Activated T-helper 9 cell treated with anti-CD3 and anti-CD28 coated beads, Interleukin-2, amount 50 U/mL, for 16 hours (primary cell): ENCODE results near the gene TIGAR.
A peak's percentile ranks its signal among the peaks of the same experiment; 100 is the strongest.

Source experiments
- DNase-seq: peaks from one replicate; pipeline ENCODE4 v3.0.0-alpha.2; 2020; ENCODE audit warnings: low read depth

Gene TIGAR

DNA sequence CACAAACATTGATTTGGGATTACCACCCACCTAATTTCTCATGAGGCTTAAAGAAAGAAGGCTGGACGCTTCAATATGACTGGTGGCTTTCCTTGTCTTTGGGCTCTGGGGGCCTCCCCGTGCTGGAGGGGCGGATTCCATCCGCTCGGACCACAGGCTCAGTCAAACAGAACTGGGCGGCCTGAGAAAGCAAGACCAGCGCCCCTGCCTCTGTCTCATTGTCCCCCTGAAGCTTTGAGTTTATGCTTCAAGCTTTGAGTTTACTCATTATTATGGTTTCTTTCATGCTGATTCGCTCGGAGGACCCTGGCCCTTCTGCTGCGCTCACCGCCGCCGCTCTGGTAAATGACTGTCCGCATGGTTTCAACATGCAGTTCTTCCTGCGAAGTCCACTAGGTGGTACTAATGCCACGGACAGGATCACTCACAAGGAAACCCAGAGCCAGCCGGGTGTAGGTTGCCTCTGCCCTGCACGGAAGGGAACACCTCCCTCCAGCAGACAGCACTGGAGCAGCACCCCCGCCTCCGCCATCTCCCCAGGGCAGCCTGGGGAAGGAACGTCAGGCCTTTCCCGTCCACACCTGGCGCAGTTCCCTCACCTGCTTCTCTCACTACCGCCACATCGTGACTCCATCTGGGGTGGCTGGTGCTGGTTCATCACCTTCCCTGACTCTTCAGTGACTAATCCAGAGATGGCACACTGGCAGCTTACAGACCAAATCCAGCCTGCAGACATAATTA lies 13.2 kb upstream of the TIGAR start:
- DNase-seq, result no peak

DNA sequence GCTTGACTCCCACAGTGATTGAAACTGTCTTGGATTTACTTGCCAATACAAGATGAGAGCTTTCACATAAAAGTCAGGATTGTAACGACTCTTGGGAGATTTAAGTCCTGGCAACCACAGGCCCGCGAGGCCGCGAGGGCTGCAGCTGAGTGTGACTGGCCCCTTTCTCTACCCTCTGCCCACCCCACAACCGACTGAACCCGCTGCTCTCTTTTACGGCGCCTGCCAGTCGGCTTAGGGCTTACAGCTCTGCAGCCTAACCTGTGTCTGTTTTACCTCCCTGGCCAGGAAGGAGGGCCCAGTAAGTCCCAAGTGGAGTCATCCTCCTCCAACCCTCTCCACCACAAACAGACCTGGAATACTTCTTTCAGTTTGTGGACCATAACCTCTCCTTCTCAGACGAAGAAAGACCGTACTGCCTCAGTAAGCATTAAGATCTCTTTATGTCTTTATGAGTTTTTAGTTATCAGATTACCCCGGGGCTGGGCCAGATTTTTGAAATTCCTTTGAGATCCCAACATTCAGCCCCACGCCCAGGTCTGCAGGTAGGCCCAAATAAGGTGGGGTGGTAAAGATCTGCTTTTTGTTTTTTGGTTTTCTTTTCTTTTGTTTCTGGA lies 12.6 kb upstream of the TIGAR start:
- DNase-seq, result no peak

DNA sequence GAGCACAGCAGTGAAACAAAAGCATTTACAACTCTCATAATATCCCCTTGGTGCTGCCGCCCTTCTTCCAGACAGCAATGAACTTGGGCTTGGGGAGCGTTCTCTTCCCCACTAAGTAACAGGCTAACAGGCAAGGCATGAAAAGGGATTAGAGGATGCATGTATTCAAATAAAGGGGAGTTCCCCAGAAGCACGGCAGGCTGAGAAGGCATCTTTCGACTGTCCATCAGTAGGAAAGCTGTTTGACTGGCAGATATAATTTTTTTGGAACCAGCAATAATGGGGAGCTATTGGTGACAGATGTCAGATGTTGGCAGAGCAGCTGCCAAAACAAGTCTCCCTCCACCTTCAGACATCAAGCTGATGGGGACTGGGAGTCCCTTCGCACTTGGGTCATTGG lies 9.2 kb upstream of the TIGAR start:
- no peak for DNase-seq

DNA sequence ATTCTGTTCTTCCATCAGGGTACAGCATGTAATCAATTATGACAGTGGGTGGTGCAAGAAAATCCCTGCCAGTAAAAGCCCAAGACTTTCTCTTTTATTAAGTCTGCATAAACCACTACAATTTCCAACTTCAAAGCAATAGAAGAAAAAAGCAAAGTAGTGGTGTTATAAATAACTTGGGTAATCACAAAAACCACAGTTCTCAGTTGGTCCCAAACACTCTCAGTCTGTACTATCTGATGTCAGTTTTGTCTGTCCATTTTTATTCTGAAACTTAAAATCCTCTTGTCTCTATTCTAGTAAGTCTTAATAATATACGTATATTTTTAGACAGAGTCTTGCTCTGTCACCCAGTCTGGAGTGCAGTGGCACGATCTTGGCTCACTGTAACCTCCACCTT lies 8.8 kb upstream of the TIGAR start:
- DNase-seq, result no peak

DNA sequence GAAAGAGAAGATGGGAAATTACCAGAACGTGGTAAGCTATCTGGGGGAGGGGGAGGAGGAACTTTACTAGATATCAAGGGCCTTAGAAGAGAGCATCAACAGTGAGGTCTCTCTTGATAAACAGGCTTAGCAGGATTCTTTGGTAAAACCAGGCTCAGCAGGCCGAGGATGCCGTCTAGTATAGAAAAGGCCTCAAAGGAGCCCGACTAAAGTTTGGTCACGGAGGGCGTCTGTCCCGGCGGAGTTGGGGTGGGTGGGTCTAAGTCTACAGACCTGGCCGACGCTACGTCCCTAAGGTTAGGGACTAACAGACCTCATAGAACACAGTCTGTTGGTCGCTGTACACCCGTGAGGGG lies 538 bp upstream of the TIGAR start:
- DNase-seq, result no peak

DNA sequence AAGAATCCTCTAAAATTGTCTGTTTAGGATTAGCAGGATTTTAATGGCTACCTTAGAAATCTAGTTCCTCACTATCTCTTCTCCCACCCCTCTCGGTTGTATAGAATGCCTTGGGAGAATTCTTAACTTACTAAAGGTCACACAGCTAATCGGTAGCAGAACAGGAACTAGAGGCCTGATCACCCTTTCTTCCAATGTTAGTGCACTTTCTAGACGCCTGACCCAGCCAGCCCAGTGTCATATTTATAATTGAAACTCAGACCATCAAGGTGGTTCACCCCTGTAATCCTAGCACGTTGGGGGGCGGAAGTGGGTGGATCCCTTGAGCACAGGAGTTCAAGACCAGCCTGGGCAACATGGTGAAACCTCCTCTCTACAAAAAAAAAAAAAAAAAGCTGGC lies 1.7 kb downstream of the TIGAR start:
- no peak for DNase-seq

DNA sequence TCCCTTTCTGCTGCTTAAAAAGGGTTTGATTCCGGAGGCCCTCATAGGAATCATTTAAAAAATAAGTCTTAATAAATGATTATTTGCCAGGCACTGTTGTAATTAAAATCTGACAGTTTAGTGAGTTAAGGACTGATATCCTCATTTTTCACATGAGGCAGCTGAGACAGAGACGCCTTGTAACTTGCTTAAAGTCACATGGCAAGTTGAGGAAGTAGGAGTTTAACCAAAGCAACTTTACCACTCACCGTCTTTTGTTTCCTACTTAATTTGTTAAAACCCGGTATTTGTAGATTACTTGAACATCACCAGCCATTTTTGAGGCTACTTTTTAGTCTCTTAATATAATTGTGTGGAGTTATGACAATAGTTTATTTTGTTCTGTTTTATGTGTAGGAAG lies 2.4 kb downstream of the TIGAR start:
- no peak for DNase-seq

DNA sequence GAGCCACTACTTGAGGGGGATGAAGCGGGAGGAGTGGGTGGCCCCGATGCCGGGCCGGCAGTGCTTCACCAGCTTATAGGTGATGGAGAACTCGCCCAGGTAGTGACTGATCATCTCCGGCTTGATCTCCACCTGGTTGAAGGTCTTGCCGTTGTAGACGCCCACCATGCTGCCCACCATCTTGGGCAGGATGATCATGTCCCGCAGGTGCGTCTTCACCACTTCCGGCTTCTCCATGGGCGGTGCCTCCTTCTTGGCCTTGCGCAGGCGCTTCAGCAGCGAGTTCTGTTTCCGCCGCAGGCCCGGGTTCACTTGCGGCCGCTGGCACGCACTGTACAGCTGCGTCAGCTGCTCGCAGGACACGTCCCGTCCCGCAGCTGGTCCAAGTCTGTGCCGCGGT lies 3.4 kb downstream of the TIGAR start:
- no peak for DNase-seq

DNA sequence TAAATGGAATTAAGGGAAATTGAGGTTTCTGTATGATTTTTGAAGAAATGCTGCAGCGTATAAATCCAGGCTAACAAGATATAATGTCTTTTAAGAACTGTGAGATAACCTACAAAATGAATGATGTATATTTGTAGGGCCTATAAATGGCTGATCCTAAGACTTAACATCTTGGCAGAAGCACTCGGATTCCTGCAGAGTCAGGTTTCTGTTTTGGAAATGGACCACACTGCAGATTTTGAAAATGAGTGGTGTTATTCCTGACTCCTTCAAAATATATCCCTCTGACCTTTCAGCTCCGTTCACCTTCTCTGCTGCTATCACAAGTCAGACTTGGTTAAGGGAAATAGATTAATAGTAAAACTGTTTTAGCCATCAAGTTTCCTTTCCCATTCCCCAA lies 5.0 kb downstream of the TIGAR start:
- DNase-seq, result no peak

DNA sequence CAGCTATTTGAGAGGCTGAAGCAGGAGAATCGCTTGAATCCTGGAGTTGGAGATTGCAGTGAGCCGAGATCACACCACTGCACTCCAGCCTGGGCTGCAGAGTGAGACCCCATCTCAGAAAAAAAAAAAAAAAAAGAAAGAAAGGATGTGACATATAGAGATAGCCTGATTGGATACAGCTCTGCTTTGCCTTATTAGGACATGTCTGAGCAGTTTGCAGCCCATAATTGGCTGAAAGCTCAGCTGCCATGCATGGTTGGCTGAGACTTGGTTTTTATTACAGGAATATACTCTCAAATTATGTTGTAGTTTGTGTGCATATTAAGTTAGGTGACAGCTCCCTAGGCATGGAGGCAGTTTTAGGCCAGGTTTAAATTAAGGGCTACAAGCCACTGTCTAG lies 6.3 kb downstream of the TIGAR start:
- DNase-seq, result no peak

DNA sequence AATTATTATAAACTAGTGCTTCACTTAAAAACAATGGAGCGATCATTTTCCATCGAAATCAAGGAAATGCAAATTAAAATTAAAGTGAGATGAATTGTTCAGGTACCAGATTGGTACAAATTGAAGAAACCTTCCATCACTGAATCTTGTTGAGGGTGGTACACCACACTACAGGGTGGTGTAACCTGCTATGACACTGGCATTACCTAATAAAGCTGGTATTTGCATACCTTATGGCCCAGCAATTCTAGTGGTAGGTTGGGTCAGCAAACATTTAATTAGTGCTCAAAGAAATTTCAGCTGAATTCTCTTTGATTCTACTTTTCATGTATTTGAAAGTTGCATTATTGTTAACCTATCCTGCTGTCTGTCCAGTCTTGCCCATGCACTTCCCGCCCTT lies 9.2 kb downstream of the TIGAR start:
- DNase-seq, result no peak

DNA sequence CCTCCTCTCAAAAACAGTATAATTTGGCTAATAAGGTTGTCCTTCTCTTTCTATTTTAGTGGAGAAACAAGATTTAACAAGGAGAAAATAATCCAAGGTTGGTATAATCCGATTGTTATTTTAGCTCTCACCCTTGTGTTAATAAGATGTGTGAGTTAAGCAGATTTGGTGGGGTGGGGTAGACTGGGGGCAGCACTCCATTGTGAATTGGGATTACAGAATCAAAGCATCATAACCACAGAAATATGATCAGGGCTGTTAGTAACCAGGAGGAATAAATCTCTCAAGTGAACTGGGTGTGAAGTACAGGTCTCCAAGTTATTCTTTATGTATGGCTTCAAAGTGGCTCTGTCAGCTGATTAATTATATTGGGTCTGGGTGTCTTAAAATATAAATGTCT lies 10.2 kb downstream of the TIGAR start:
- DNase-seq, result no peak

DNA sequence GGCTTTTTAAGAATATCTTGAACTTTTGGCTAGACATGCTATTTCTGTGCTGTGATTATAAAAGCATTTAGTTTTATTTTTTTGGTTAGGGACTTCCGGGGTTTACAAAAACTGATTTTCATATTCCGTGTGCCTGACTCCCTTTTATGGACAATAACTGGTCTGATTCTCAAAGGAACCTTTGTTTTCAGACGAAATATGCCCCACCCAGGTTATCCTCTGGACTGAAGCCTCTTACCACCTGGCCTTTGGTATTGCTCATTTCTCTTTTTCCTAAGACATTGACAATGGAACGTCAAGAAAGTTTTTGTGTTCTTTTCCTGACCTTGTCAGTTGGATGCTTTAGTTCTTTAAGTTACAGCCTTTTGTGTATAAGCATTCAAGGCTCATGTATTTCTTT lies 10.8 kb downstream of the TIGAR start:
- DNase-seq, result no peak

DNA sequence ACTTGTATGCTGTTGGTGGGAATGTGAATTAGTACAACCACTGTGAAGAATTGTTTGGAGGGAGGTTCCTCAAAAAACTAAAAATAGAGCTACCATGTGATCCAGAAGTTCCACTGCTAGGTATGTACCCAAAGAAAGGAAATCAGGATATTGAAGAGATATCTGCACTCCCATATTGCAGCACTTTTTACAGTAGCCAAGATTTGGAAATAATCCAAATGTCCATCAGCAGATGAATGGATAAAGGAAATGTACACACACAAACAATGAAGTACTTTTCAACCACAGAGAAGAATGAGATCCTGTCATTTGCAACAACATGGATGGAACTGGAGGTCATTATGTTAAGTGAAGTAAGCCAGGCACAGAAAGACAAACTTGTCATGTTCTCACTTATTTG lies 25.9 kb downstream of the TIGAR start:
- no peak for DNase-seq

DNA sequence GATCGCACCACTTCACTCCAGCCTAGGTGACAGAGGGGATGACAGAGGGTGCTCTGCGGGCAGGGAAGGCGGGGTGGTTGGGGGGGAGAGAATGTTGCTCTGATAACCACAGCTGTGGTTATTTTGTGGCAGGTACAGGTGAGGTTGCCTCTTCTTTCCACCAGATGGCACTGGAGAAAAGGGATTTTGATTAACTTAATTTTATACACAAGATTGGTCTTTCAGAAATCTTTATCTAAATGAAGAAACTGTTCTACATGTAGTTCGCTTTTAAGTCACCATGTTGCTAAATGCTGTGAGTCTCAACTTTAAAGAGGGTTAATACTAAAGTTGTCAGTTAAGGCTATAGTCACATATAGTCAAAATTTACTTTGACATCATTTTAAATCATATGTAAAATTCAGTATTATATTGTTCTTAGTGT lies 32.8 kb downstream of the TIGAR start:
- DNase-seq, result peak; percentile 4

DNA sequence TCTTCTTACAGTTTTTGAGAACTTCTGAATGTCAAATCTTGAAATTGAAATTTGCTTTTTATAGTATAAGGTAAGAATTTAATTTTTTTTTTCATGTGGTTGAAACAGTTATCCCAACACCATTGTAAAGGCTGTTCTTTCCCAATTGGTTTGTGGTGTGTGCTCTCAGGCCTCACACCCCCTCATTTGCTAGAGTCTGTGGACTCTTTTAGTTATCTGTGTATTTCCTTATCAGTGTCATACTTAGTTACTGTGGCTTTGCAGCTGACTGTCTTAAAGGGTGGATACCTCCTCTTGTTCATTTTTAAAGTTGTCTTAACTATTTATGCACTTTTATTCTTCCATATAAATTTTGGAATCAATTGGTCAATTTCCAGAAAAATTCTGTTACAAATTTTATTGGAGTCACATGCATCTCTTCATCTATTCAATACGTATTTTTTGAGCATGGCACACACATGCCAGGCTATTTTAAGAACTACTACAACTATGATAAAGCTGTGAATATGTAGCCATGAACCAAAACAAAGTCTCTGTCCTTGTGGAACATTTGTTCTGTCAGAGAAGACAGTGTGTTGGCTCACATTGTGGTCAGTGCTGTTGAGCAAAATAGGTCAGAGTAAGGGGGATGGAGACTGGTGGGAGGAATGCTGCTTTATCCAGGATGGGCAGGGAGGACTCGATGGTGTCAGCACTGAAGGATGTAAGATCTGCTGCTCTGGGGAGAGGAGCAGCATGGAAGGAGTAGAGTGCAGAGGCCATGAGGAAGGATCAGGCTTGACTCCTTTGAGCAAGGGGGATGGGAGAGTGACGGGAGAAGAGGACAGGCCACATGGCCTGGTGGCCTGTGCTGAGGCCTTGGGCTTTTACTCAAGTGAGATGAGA lies 34.4 kb downstream of the TIGAR start:
- no peak for DNase-seq

DNA sequence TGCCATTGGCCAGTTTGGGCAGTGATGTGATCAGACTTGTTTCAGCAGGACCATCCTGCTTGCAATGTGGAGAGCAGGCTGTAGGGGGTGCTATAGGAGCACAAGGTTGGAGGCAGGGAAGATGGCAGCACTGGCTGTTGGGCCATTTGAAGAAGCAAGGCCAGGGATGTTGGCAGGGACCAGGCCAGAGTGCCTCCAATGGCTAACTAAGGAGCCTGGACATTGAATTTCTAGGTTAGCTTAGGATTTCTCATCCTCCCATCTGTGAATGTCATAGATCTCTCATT lies 35.0 kb downstream of the TIGAR start:
- peak; percentile 12 for DNase-seq

DNA sequence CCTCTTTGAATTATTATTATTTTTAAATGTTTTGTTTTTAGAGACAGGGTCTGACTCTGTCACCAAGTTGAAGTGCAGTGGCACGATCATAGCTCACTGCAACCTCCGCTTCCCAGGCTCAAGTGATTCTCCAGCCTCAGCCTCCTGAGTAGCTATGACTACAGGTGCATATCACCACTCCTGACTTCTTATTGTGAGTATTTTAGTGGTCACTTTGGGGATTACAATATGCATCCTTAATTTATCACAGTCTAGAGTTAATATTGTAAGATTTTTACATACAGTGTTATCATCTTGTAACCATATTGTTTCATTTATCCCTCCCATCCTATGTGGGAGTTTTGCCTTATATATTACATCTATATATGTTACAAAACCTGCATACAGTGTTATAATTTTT lies 45.1 kb downstream of the TIGAR start:
- DNase-seq, result no peak

DNA sequence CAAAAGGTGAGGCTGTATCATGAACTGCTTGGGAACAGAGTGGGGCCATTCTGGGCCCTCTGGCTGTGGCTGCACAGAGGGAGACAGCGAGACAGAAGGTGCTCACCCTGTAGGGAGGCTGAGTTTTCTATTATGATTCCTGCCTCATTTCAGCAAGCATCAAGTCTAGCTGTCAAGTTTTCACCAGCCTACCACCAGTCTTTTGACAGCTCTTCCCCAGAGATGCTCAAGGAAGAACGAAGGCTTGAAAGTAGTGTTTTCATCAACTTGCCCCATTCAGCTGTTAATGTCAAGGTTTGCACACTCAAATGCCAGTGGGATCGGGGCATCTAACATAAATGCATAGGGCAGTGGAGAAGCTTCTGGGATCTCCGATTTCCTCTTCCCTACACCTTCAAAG lies 48.5 kb downstream of the TIGAR start:
- no peak for DNase-seq

DNA sequence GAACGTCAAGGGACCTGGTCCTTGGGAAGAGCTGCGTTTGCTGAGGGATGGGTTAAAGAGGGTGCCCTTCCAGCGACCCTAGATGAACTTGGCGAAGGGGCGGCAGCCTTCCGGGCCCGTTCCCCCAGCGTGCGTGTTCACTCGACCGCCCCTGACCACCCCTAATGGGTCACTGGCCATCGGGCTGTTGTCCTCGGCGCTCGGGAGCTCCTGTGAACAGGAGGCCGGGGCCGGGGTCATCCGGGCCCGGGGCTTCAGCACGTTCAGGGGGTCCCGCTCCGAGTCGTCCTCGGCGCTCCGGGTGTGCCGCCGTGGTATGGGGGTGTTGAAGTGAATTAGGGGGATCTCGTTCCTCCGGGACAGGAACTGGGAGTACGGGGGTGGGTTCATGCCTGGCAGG lies 49.3 kb downstream of the TIGAR start:
- no peak for DNase-seq

DNA sequence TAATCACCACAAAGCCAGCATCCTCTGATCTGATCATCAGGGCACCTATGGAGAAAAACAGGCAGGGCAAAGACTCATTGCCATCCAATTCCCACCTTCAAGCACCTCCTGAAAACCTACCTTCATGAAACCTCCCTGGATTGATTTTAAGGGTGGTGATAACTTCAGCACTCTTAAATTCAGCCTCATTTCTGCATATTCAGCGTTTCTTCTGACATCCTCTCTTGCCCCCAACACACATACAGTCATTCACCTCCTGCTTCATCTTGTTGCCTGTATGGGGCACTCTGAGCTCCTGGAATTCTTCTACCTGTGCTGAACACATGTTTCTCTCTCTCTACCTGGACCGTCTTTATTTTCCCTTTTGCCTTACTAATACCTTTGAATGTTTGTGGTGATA lies 51.6 kb downstream of the TIGAR start:
- DNase-seq, result no peak

DNA sequence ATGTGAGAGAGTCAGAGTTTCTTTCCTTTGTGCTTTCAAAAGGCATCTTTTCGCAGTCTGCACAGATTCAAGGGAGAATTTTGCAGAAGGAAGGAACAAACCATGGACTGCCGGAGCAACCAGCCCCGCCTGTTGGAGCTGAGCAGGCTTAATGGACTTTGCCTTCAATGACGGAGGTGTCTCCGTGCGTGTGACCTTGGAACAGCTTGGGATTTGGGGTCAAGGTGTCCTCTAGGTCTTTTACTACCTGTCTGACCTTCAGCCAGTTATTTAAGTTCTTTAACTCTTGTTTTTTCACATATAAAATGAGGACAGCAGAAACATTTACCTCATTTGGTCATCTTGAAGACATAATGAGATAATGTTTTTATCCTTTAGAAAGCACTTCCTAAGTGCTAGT lies 54.4 kb downstream of the TIGAR start:
- DNase-seq, result no peak

DNA sequence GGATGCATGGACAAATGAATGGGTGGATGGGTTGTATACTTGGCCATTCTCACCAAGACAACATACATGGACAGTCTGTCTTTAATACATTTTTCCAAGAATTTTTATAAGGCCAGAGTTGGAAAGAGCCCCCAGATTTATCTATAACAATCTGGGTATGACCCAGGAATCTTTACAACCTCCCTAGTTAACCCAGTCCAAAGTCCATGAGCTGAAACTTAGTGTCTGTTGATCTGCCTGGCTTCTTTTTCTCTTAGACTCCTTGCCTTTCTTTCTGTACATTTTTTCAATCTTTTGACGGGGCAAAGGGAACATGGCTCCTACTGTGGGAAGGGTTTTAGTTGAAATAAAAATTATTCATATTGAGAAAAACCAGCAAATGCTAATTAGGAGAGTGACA lies 57.8 kb downstream of the TIGAR start:
- no peak for DNase-seq

DNA sequence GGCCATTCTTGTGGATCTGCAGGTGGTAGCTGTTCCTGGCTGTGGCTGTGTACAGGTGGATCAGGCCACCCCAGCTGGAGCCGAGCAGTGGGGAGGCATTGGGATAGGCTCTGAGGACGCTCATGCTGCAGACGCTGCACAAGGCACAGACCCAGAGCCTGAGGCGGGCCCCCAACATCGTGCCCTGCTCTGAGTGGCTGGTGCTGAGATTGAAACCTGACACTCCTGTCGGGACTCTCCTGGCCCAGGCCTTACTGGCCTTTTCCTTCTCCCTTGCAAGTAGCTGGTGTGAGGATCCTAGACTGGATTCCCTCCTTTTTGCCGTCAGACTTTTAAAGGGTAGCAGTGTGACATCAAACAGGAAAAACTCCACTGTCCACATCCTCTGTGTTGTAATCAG lies 58.4 kb downstream of the TIGAR start, which contains the start of gene FGF23:
Gene FGF23 (minus strand): TSS at position 308 of the 400 bp plus-strand sequence. CDS start 130 bp downstream, at position 178.
- DNase-seq, result no peak
